AG10803 (cell line): Measurements from ENCODE around the gene RNF213.

ENCODE experiments used
- DNase-seq: peaks from one replicate; pipeline ENCODE4 v3.0.0; 2010; ENCODE audit warnings: low read depth
- H3K4me3 ChIP-seq: 2 replicates; pipeline ENCODE4 v1.5.1; 2011; ENCODE audit warnings: mild to moderate bottlenecking, low read length, control low read depth
- TF ChIP-seq, protein P1 (sequence below): conservative IDR thresholded peaks from 2 replicates; pipeline ENCODE4 v1.5.1; 2011; ENCODE audit warnings: mild to moderate bottlenecking, low read length, control low read depth, inconsistent platforms

RNF213 gene

GRCh38 chr17:80382956-80383355 lies 122.3 kb downstream of the RNF213 start:
- TF ChIP-seq, protein P1, sequence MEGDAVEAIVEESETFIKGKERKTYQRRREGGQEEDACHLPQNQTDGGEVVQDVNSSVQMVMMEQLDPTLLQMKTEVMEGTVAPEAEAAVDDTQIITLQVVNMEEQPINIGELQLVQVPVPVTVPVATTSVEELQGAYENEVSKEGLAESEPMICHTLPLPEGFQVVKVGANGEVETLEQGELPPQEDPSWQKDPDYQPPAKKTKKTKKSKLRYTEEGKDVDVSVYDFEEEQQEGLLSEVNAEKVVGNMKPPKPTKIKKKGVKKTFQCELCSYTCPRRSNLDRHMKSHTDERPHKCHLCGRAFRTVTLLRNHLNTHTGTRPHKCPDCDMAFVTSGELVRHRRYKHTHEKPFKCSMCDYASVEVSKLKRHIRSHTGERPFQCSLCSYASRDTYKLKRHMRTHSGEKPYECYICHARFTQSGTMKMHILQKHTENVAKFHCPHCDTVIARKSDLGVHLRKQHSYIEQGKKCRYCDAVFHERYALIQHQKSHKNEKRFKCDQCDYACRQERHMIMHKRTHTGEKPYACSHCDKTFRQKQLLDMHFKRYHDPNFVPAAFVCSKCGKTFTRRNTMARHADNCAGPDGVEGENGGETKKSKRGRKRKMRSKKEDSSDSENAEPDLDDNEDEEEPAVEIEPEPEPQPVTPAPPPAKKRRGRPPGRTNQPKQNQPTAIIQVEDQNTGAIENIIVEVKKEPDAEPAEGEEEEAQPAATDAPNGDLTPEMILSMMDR = no peak
- no peak overlapping the region for H3K4me3 ChIP-seq
- no peak for DNase-seq

GRCh38 chr17:80384078-80384960 lies 123.7 kb downstream of the RNF213 start:
- TF ChIP-seq, protein P1 = no peak

DNA sequence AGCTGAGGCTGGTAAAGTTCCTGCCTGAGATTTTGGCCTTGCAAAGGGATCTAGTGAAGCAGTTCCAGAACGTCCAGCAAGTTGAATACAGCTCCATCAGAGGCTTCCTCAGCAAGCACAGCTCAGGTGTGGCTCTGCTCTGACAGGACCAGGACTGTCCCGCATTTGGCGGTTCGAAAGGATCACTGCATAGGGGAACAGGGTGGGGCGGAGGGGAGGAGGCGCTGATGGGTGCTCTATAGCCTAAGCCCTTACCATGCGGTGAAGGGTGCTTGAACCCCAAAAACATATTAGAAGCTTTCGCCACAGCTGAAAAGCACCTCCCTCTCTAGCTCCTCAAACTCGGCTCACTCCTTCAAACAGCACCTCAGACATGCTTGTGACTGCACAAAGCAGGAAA lies 124.4 kb downstream of the RNF213 start:
- TF ChIP-seq, protein P1 = no peak
- DNase-seq = no peak
- no peak overlapping the region for H3K4me3 ChIP-seq

More at GRCh38 chr17:80384078-80384960, 123.7 kb downstream of the RNF213 start:
- no peak for DNase-seq
- no peak overlapping the region for H3K4me3 ChIP-seq

- DNase-seq = no peak
- TF ChIP-seq, protein P1 = no peak
- no peak overlapping the region for H3K4me3 ChIP-seq
Measured at GRCh38 chr17:80386341-80386740, 125.7 kb downstream of the RNF213 start.

GRCh38 chr17:80387071-80387470 lies 126.4 kb downstream of the RNF213 start:
- TF ChIP-seq, protein P1 = no peak
- DNase-seq = no peak
- no peak overlapping the region for H3K4me3 ChIP-seq

DNA sequence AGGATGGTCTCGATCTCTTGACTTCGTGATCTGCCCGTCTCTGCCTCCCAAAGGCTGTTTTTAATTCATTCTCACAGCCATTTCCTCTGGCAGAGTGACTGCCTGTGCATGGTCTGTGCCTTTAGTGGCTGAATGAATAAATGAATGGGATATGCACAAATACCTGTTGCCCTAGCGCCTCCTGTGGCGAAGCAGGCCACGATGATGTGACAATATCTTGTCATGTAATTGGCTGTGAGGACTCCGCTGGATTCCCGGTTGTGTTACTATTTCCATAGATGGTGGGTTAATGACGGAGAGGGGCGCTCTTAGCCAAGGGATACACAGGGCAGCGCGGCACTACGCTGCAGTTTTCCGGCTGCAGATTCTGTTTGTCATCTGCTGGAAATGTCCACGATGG lies 127.5 kb downstream of the RNF213 start:
- TF ChIP-seq, protein P1 = no peak
- H3K4me3 ChIP-seq = no peak overlapping the region
- no peak for DNase-seq

GRCh38 chr17:80388601-80389000 lies 127.9 kb downstream of the RNF213 start:
- TF ChIP-seq, protein P1 = no peak
- no peak overlapping the region for H3K4me3 ChIP-seq
- DNase-seq = no peak
